GM21723 (cell line): ENCODE measurements around the gene ADAMTSL3.

Source experiments
- ATAC-seq: cut with Tn5 transposase; IDR thresholded peaks from one replicate; pipeline ENCODE4 v1.9.1; 2021; ENCODE audit warnings: mild to moderate bottlenecking, moderate library complexity; ENCODE audit not compliant: unreplicated experiment

ADAMTSL3 gene

DNA sequence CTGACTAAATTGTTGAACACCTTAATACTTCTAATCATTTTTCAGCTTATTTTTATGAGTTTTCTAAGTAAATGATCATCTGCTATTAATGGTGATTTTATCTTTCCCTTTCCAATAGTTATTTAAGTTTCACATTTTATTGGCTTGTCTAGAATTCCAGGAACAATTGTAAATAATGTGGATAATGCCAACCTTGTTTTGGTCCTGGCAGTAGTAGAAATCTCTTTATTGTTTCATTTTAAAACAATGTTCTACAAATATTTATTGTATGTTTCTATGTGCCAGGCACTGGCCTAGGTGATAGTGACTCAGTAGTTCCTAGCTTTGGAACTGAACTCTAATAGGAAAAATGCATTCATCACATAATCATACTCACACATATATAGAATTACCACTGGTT is 264.1 kb downstream of the ADAMTSL3 start:
- ATAC-seq, result no peak

DNA sequence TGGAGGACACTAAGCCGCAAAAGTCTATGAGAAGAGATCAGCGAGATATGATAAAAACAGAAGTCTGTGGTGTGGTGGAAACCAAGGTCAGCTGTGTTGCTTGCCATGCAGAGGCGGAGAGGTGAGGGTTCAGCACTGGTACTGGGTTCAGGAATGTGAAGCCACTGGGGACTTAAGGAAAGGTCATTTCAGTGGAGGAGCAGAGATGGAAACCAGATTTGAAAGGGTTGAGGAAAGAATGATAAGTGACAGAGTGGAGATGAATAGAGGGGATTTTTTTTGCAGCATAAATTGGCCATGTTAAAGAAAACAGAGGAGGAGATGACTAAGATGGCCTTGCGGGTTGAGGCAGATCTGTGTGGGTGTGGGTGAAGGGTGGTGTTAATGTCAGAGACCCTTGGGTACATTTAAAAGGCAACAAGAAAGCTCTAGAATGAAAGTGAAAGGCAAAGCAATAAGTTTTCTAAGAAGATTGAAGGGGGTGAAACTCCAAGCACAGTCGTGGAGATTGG is 265.5 kb downstream of the ADAMTSL3 start:
- ATAC-seq, result peak; percentile 68

DNA sequence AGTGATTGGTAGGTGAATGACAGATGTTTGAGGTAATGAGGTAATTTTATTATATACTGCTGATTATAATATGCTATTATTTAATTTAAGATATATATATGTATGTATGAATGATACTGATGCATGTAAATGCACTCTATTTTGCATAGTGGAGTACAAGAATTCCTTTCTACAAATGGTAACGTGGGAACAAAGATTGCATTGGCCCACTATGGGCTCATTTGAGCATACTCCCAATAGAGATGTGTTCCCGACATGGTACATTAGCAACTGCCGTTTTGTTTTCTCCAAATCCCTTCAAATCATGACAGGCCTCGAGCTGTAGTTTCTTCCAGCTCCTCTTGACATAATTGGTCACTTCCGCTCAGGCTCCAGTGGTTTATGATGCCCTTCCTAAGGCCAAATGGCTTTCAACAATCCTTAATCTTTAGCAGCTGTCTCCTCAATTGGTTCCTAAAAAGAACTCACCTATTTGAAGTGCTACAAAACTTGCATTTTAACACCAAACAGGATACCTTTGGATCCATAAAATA is 266.1 kb downstream of the ADAMTSL3 start:
- ATAC-seq, result no peak

DNA sequence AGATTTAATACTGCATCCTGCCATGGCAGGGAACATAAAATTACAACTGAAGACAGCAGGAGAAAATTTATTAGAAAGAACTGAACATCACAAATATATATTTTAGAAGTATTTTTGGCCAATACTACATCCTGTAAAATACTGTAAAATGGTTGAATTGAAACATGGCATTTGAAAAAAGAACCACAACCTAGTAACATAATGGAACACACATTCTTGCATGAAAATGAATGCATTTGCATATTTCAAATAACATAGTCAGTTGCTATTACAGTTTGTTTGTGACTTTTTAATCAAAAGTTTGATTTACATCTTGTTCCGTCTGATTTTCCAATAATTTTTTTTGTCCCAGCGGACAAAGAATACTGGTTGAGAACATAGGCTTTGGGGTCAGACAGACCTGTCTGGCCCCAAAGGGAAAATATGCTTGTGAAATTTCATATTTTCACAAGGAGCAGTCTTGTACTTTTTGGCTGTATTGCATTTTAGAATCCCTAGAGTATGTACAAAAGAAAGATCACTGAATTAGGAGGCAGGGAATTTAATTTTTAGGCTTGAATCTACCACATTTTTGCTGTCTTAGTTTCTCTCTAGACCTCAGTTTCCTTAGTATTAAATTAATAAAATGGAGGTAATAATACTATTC is 268.8 kb downstream of the ADAMTSL3 start:
- ATAC-seq, result no peak

DNA sequence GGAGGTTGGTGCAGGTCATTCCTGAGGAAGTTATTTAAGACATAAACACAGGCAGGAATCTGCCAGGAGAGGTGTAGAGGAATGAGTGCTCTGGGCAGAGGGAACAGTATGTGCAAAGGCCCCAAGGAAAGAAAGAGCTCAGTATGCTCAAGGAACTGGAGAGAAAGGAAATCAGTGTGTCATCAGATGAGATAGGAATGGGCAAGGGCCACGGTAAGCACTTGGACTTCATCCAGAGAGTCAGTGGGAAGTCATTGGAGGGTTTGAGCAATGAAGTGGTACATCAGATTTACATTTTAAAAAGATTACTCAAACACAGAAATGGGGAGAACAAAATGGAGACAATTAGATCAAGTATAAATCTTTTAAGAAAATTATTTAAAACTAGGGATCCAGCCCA is 272.2 kb downstream of the ADAMTSL3 start:
- no peak for ATAC-seq

DNA sequence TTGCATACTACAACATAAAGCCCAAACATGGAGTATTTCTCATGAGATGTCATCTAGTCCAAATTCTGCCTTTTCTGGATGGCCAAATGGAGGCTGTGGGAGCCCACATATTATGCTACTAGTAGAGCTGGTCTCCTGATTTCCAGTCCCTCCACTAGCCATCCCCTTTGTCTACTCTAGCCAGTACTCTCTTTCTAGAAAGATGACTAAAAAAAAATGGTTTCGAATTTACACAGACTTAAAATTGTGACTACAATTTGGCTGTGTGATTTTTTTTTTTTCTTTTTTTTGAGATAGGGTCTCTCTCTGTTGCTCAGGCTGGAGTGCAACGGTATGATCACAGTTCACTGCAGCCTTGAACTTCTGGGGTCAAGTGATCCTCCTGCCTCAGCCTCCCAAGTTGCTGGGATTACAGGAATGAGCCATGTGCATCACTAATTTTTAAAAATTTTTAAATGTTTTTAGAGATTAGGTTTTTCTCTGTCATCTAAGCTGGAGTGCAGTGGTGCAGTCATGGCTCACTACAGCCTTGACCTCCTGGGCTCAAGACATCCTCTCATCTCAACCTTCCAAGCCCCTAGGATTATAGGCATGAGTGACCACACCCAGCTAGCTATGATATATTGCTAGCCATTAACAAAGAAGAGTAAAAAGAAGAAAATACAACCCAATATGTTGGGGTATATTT is 273.9 kb downstream of the ADAMTSL3 start:
- peak; percentile 42 for ATAC-seq

DNA sequence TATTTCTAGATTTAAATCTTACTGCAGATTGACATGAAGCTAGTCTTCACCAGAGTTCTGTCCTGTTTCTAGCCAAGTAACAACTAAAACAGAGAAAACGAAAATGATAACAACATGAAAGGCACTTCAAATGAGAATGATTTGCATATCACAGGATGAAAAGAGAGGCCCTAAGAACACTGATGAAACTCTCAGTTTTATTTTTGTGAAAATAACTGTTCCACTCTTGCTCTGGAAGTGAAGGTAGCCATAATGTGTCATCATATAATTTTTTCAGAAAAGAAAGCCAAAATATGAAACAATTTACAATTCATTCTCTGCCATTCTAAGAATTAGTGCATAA is 274.4 kb downstream of the ADAMTSL3 start:
- ATAC-seq, result peak; percentile 83

DNA sequence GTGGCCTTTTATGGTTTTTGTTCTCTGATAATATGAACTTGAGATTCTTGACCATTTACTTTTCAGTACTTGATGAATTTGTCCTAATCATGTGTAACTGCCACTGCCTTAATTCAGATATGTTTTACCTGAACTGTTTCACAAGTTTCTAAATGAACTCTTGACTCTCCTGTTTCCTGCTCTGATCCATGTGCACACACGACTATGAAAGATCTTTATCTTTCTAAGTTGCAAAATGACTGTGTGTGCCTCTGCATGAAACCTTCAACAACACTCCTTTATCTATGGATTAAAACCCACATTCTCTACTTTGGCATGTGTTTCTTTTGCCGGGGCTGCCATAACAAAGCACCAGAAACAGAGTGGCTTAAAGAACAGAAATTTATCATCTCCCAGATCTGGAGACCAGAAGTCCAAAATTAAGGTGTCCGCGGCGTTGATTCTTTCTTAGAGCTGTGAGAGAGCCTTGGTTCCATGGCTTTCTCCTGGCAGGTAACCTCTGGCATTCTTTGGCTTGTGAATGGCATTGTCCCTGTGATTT is 275.0 kb downstream of the ADAMTSL3 start:
- ATAC-seq, result peak; percentile 58

DNA sequence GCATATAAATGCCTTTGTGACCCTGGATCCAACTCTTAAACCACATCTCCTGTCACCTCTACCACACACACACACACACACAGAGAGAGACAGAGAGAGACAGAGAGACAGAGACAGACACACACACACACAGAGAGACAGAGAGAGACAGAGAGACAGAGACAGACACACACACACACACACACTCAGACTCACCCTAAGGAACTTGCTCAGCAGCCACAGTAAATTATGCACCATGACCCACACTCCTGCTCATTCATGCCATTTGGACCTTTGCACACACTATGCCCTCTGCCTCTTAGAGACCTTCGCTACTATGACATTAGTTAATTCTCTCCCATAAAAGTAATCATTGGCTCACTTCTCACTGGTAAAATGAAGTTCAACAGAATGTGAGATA is 275.7 kb downstream of the ADAMTSL3 start:
- no peak for ATAC-seq

DNA sequence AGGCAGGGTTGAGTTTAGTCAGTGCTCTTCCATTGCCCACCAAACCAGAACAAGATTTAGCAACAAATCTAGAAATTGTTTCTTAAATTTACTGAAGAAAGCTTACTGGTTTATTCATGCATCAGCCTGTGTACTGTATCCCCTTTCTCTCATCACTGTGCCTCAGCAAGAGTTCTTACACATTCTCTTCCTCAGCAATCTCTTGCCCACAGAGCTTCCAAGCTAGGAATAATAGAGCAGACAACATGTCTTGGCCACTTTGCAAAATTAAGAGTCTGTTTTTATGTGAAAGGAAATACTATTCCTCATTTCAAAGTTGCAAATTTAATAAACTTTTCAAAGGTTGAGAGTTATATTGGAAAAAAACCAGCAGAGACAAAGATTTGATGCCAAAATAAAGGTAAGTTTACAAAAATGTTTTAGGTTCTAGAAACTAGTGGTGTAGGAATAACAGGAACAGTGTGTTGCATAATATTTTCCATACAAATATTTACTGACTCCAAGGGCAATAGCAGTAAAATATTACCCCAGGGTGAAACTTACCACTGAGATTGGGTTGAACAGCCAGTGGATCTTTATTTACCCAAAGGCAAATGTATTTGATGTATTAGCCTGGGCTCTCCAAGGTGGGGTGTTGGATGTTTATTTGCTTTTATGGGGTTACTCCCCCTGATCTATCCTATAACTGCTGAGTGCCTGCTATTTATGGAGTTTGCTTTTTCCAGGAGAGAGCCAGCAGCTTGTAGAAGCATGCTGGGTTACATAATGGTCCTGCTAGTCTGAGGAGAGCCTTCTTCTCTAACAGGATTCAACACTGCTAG is 276.7 kb downstream of the ADAMTSL3 start:
- ATAC-seq, result no peak

DNA sequence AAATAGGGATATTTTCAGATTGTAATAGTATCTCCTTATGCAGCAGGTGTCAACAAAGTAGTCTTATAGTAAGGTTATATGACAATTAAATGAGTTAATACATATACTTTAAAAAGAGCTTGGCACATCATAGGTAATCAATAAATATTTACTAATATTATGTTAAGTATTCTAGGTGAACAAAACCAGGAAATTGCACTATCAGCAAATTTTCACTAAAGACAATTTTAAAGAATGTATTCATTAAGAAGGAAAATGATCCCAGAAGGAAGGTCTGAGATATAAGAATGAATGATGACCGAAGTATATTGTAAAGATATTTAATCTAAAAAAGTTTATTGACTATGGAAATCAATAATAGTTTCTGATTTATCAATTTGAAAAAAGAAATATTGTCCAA is 281.9 kb downstream of the ADAMTSL3 start:
- no peak for ATAC-seq

DNA sequence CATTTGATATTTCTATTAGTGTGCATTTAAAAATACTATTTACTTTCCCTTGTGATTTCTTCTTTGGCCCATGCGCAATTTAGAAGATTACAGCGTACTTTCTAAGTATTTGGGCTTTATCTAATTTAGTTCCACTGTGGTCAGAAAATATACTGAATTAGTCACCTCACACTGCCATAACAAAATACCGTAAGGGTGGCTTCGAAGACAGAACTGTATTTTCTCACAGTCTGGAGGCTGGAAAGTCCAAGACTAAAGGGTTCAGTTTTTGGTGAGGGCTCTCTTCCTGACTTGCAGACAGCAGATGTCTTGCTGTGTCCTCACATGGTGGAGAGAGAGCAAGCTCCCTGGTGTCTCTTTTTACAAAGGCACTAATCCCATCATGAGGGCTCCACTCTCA is 286.2 kb downstream of the ADAMTSL3 start:
- ATAC-seq, result no peak

DNA sequence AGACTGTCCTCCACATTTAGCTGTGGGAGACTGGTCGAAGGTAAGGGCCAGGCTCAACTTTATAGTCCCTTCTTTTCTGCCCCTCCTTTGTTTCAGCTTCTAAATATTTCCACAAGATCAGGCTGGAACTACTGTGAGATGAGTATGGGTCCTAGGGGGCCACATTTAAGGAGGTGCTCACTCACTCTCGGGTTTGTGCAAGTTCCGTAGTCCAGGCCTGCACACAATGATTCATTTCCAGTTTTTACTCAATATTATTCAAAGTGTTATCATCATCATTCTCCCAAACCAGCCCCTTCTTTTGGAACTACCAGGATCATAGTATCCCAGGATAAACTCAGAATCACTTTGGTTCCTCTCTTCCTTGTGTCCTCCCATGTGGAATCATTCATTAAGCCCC is 289.1 kb downstream of the ADAMTSL3 start:
- no peak for ATAC-seq

DNA sequence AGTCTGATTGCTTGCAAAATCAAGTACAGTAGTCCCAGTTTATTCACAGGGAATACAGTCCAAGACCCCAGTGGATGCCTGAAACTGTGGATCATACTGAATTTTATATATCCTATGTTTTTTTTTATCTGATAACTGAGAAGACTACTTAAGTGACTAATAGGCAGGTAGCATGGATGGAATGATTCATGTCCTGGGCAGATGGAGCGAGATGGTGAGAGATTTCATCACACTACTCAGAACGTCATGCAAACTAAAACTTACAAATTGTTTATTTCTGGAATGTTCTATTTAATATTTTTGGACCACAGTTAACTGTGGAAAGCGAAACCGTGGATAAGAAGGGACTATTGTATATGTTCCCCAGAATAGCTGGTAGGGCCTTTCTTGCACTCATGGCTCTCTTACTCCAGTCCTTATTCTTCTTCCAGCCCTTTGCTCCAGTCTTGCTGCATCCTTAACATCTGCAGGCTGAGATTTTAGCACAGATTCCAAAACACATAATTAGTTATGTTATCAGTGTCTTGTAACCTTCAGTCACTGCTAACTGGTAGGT is 290.0 kb downstream of the ADAMTSL3 start:
- no peak for ATAC-seq

DNA sequence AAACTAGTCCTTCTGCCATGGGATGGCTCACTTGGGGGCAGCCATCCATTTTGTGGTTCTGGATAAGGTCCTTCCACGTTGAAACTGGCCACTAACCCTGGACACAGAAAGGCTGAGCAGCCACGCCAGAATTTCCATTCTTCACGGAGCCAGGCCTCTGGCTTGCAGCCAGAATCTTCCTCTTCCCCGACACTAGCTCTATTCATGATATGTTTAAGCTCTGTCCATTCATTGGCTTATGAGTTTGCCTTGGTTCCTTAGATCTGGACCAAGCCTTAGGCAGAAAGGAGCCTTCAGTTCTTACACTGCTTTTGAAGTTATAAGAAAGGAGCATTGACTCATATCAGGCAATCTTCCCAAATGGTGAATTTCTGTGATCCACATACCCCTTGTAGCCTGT is 293.2 kb downstream of the ADAMTSL3 start:
- ATAC-seq, result no peak

DNA sequence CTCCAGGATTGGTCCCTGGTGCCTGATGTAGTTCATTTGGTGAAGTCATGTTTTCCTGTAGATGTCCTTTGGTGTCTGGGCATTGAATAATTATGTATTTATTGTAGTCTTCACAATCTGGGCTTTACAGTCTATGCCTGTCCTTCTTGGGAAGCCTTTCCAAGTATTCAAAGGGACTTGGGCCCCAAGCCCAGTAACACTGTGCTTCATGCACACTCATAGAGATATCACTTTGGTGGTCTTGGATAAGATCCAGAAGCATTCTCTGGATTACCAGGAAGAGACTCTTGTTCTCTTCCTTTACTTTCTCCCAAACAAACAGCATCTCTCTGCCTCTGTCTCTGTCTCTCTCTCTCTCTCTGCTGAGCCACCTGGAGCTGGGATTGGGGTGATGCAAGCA is 300.6 kb downstream of the ADAMTSL3 start:
- ATAC-seq, result no peak

DNA sequence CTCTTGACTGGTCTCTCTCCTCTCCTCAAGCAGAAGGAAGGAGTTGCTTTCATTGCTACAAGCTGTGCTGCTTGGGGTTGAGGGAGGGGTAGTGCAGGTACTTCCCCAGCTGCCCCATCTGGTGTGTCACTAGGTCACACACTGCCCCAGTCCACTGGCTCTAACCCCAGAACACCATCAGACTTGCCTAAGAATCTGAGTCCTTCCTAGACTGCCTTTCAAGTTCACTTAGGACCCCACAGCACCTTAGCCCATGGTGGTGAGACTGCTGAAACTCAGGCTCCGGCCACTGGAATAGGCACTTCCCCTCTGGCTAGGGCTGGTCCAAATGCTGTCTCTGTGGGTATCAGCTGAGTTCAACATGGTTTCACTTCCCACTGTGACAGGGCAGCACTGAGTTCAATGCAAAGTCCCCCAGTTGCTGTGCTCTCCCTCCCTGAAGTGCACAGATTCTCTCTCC is 301.9 kb downstream of the ADAMTSL3 start:
- peak; percentile 98 for ATAC-seq

DNA sequence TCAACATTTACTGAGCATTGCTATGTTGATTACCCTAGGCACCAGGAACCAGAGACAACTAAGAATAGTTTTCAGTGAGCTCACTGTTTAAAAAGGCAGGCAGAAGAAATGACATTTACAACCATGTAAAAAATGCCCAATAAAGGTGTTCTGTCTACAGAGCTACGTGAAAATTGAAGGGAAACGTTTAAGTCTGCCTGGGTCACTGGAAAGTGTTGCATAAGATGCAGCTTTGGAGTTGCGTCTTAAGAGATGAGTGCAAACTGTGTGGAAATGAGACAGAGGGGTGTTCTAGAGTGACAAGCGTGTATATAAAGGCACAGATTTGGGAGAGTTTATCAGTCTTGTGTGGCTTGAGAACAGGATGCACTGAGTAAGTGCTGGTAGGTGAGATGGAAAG is 303.0 kb downstream of the ADAMTSL3 start:
- ATAC-seq, result no peak

DNA sequence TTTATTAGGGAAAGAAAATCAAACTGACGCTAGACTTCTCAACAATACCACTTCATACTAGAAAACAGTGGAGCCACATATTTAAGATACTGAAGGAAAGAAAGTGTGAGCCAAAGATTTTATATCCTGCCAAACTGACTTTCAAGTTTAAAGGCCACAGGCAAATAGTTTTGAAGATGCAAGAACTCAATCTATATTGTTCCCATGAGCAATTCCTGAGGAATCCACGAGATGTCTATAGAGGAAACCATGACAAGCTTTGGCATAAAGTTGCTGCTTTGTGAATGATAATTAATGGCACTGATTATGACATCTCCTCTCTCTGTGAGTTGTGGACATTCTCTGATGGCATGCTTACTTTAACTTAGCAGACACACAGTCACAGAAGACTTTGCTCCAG is 305.6 kb downstream of the ADAMTSL3 start:
- no peak for ATAC-seq

DNA sequence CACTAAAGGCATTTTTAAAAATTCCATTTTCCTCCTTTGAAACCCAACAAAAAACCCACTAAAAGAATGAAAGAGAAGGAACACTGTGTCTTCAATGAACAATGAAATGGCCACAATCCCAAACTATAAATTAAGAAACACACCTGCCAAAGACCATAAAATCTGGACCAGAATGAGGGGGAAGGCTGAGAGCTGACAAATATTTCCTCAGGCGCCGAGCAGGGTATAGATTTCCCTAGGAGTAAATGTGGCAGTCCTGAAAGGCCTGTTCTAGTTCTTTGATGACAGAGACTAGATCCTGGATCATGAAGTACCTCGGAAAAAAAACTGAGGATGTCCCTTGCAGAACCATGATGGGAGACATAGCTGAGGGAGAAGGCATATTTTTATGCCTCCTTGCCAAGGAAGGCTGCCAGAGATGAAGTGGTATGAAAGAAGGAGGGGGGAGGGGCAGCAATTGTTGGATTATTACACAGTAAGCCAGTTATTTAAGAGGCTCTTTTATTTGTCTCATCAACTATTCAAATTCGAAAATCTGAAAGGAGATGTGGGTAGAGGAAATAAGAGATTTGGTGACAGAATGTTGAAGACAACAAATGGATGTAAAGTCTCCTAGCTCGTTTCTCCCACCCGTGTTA is 306.4 kb downstream of the ADAMTSL3 start:
- no peak for ATAC-seq
